Thyroid gland (tissue), 4 donors: ENCODE results near the gene CAMKK1. TPM values are rescaled to one million over a fixed set of nuclear protein-coding genes. Genes with fewer than 3 reads are reported as not detected.
A peak's percentile ranks its signal among the peaks of the same experiment; 100 is the strongest.

ENCODE experiments used
- DNase-seq, 2 donors: peaks; one replicate each; pipeline ENCODE4 v3.0.0-alpha.2; 2019
- H3K27ac ChIP-seq, 3 donors: fragments of 200-600 bp; sonication (generic); 1 replicate in 2 of 3; 2 replicates in 1 of 3; pipeline ENCODE4 v1.5.1; 2016 to 2019; ENCODE audit warnings: mild to moderate bottlenecking in 1 of 3, moderate library complexity in 1 of 3
- H3K27me3 ChIP-seq: fragments of 200-600 bp; sonication (generic); one replicate; pipeline ENCODE4 v1.5.1; 2019
- H3K36me3 ChIP-seq, 2 donors: fragments of 200-600 bp; sonication (generic); one replicate each; pipeline ENCODE4 v1.5.1; 2016 to 2019
- H3K4me1 ChIP-seq, 2 donors: fragments of 200-600 bp; sonication (generic); one replicate each; pipeline ENCODE4 v1.5.1; 2017 to 2019
- H3K4me3 ChIP-seq, 3 donors: fragments of 200-600 bp; sonication (generic); replicated peaks in 1 of 3; 1 replicate in 2 of 3; 2 replicates in 1 of 3; pipeline ENCODE4 v1.5.1; 2016; ENCODE audit warnings: mild to moderate bottlenecking in 1 of 3
- H3K9me3 ChIP-seq: fragments of 200-600 bp; sonication (generic); one replicate; pipeline ENCODE4 v1.5.1; 2017
- CTCF ChIP-seq, 6 experiments: fragments of 200-600 bp in 3 of 6; fragments of 450-650 bp in 3 of 6; sonication (generic) in 3 of 6; IDR thresholded peaks; one replicate each; pipeline ENCODE4 v1.5.1; 2016 to 2019; ENCODE audit warnings: antibody characterized with exemption in 6 of 6, mild to moderate bottlenecking in 2 of 6, inconsistent platforms in 1 of 6, moderate library complexity in 1 of 6
- POLR2A ChIP-seq, 2 donors: fragments of 450-650 bp; IDR thresholded peaks; one replicate each; pipeline ENCODE4 v1.6.1; 2017; ENCODE audit warnings: antibody characterized with exemption in 2 of 2, mild to moderate bottlenecking in 2 of 2, moderate library complexity in 1 of 2
- WGBS, 2 donors: methylation state at CpG; one replicate each; pipeline ENCODE4 v1.1.5; 2017; 5-methylcytosine and 5-hydroxymethylcytosine counted together
- intact Hi-C: fragments of 100-400 bp; cut with DNase I; formaldehyde crosslinking; loops from one replicate; pipeline ENCODE4 v1.15.1; 2023
- total RNA-seq, 4 donors: library from RNA; depleted of rRNA; stranded (reverse); fragments of >200 nt; gene quantifications; one replicate each; pipeline ENCODE4 v1.2.3, GENCODE V29; 2016

Gene CAMKK1
- total RNA-seq, 4 donors from 2014 or later, result 5.9 to 10.1 (median 7.9) TPM

- Histone ChIP-seq H3K27me3 (no peaks in the 10 kb centered on the region), H3K9me3 (no peaks in the 10 kb centered on the region), H3K36me3 (peaks cover 0 to 7% of the 10 kb centered on the region in 2 donors), H3K4me3 (no peak overlapping the region), H3K27ac (peak overlapping the region in 2 of 3 donors; percentile 24 to 79), H3K4me1 (peaks cover 21 to 57% of the 10 kb centered on the region in 2 donors)
- 75 to 77% methylated on average over 4 of the region's 4 CpGs for WGBS, 2 donors
- intact Hi-C loops, result no loop called here
- no peak for DNase-seq
- TF ChIP-seq CTCF (IDR thresholded peaks at IDR 0.05) (no peak), POLR2A (IDR thresholded peaks at IDR 0.05) (no peak)
Observed at GRCh38 chr17:3885970-3886369, 6.9 kb downstream of the CAMKK1 start.

GRCh38 chr17:3885271-3885670 is 7.6 kb downstream of the CAMKK1 start:
- Histone ChIP-seq H3K4me3 (no peak overlapping the region), H3K27me3 (no peaks in the 10 kb centered on the region), H3K9me3 (no peaks in the 10 kb centered on the region), H3K4me1 (peaks cover 14 to 50% of the 10 kb centered on the region in 2 donors), H3K27ac (peak overlapping the region in 1 of 3 donors; percentile 24), H3K36me3 (peaks cover 0 to 7% of the 10 kb centered on the region in 2 donors)
- no peak for TF ChIP-seq CTCF (IDR thresholded peaks at IDR 0.05)
- TF ChIP-seq POLR2A (IDR thresholded peaks at IDR 0.05), result no peak
- 58 to 78% methylated on average over 9 to 12 of the region's 14 CpGs for WGBS, 2 donors
- DNase-seq, result no peak
- intact Hi-C loops, result no loop called here

- Histone ChIP-seq H3K27me3 (no peaks in the 10 kb centered on the region), H3K36me3 (peaks cover 0 to 7% of the 10 kb centered on the region in 2 donors), H3K4me3 (no peak overlapping the region), H3K4me1 (peaks cover 5 to 39% of the 10 kb centered on the region in 2 donors), H3K27ac (no peak overlapping the region), H3K9me3 (no peaks in the 10 kb centered on the region)
- 93 to 99% methylated on average over 10 to 12 of the region's 12 CpGs for WGBS, 2 donors
- intact Hi-C loops, result no loop called here
- TF ChIP-seq CTCF (IDR thresholded peaks at IDR 0.05) (no peak), POLR2A (IDR thresholded peaks at IDR 0.05) (no peak)
- no peak for DNase-seq
Observed at GRCh38 chr17:3884188-3884587, 8.7 kb downstream of the CAMKK1 start.

- peaks cover 3 to 22% of the 10 kb centered on the region in 2 donors for H3K4me1 ChIP-seq
- TF ChIP-seq CTCF (IDR thresholded peaks at IDR 0.05), result no peak
- no peak for TF ChIP-seq POLR2A (IDR thresholded peaks at IDR 0.05)
- H3K27ac ChIP-seq, result no peak overlapping the region
- intact Hi-C loops, result no loop called here
- DNase-seq, result peak; percentile 51 to 70
- 44 to 58% methylated on average over 2 to 3 of the region's 4 CpGs for WGBS, 2 donors
- peaks cover 0 to 7% of the 10 kb centered on the region in 2 donors for H3K36me3 ChIP-seq
- H3K27me3 ChIP-seq, result no peaks in the 10 kb centered on the region
- no peak overlapping the region for H3K4me3 ChIP-seq
- no peaks in the 10 kb centered on the region for H3K9me3 ChIP-seq
Observed at GRCh38 chr17:3882276-3882675, 10.6 kb downstream of the CAMKK1 start.

GRCh38 chr17:3880983-3881382 is 11.9 kb downstream of the CAMKK1 start:
- WGBS, 2 donors, result 96 to 99% methylated on average over 6 to 7 of the region's 7 CpGs
- H3K27ac ChIP-seq, result no peak overlapping the region
- TF ChIP-seq POLR2A (IDR thresholded peaks at IDR 0.05) (no peak), CTCF (IDR thresholded peaks at IDR 0.05) (no peak)

More at GRCh38 chr17:3880983-3881382, 11.9 kb downstream of the CAMKK1 start:
- Histone ChIP-seq H3K36me3 (peaks cover 0 to 11% of the 10 kb centered on the region in 2 donors), H3K4me3 (no peak overlapping the region), H3K9me3 (no peaks in the 10 kb centered on the region), H3K4me1 (peaks cover 0 to 12% of the 10 kb centered on the region in 2 donors), H3K27me3 (no peaks in the 10 kb centered on the region)
- no peak for DNase-seq
- intact Hi-C loops, result no loop called here
